Stimulated activated CD8-positive, alpha-beta memory T cell treated with anti-CD3 and anti-CD28 coated beads, Interleukin-7, amount 100 ng/mL, for 24 hours (primary cell): ENCODE measurements around the gene TGFA.

ENCODE experiments used
- DNase-seq: peaks from one replicate; pipeline ENCODE4 v3.0.0-alpha.2; 2020; ENCODE audit warnings: low read depth

Gene TGFA

DNA sequence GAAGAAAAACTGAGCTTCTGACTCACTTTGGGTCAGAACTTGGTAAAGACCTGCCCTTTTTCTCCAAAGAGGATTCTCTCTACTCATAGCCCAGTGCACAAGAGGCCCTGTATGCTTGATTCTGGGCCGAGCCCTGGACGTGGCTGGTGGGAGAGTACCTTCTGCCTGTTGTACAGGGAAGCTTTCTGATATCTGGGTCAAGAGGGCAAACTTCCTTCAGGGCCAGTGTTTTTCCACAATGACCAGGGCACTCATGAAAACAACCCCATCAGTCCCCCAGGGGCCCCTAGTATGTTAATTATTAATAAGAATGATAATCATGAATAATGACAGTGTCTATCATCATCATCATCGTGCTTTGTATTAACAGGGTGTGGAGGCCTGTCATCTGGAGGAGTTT, 90.0 kb downstream of the TGFA start:
- no peak for DNase-seq

- no peak for DNase-seq
These were observed 91.4 kb downstream of the TGFA start for GRCh38 chr2:70461981-70462876.

GRCh38 chr2:70461414-70461813, 92.2 kb downstream of the TGFA start:
- no peak for DNase-seq

DNA sequence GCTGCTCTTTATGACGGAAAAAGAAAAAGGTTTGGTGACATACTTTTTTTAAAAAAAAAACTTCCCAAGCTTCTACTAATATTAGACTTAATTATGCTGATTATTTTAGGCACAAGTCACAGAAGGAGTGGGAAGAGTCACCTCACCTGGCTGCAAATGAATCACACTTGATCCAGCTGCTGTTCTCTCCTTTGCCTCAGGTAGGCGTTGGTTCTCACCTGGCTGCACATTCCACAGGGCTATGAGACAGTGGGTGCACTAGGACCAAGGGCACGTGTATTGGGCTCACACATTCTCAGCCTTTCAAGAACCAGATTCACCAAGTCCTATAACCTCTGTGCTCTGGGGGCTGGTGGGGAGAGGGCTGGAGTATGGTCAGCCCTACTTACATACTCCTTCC, 93.3 kb downstream of the TGFA start:
- DNase-seq = no peak

DNA sequence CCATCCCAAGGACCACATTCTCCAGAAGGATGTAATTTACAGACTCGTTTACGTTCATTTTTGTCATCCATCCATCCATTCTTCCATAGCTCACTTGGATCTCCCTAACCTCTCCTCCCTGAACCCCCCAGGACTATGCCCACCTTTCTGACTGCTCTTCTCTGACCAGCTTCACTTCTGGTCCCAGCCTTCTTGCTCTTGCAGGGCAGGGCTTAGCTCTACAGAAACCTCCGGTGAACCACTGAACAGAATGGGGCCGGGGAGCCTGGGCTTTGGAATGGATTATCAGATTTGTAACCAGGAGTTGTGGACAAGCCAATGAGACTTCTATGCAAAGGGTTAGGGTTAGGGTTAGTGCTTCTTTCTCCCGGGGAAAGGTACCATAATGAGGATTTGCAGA, 95.0 kb downstream of the TGFA start:
- no peak for DNase-seq

DNA sequence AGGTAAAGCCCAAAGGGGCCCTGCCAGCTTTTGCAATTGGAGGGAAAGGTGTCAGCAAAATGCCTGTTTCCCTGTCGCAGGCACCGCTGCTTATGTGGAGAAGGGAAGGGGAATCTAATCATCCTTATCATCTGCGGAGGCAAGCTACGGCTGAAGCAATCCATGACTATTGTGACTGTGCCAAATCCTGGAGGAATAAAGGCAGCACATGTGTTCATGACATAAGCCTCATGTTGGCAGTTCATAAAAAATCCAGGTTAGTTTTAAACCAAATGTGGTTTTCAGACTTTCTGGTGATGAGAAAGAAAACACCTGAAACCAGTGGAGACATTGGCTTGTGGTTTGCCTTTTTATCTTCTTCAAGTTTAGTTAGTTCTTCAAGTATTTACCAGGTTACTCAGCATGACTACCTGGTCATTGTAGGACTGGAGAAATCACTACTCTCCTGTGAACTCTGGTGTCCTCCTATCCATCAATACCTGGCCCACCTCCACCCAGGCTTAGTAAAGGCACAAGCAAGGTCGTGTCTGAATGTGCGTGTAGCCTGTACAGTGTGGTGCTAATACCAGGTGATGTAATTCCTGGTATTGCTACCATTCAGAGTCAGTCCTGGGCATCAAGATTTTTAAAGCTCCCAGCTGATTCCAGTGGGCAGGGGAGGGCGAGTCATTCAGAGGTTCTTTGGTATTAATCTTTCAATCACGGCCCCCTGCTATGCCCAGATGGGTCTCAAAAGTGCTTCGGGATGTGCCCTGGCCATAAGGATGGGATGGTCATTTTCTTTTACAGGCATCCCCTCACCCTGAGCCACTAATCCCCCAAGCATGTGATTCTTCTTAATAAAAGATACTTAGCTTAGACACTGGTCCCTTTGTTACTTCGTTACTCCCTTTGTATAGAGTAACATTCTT, 96.8 kb downstream of the TGFA start:
- DNase-seq = no peak

DNA sequence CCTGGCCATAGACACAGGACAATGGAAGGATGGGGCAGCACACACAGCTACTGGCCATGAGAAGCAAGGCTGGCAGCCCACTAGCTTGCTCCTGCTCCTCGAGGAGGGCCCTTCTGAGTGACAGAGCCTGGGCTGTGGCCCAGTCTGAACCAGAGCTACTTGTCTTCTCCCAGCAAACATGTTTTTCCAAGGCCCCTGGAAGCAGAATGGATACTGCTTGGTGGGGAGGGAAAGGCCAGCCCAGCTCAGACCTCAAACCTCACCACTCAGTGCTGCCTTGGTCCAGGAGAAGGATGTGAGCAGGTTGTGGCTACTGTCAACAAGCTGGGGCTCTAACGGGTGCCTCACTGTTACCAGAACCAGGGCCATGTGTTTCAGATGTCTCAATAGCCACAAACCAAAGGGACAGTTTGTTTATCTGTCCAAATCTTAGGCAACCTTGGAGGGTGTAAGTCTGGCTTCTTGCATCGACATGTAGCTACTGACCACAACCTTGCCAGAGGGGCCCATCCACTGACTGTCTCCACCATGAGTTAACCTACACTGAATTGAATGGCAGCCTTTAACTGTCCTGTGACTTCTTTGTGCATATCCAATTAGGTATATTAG, 98.6 kb downstream of the TGFA start:
- no peak for DNase-seq

DNA sequence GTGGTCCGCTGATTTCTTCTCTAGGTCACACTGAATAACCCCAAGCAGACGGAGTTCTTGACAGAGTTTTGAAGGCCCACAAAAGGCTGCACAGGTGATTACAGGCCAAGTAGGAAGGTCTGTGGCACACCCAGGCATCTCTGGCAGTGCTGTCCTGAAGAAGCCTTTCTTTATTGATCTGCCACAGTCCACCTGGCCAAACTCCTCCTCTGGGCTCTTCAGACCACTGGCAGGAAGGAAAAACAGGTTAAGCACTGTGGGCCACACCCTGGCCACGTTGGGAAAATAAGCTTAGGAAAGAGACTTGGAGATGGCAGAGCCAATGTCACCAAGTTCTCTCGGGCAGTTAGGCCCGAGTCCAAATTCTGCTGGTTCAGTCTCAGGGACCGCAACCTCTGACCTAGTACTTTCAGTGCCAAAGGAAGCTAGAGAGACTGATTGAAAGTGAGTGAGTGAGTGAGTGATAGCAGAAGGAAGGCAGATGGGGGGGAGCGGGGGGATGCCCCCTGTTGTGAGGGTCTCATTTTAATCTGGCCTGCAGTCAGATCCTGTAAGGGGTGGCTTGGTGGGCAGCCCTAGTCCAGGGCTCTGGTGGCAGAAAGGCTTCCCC, 102.9 kb downstream of the TGFA start:
- DNase-seq = no peak

- no peak for DNase-seq
These were observed 105.6 kb downstream of the TGFA start for GRCh38 chr2:70448041-70448440.

GRCh38 chr2:70443726-70444125, 109.9 kb downstream of the TGFA start:
- DNase-seq = no peak

DNA sequence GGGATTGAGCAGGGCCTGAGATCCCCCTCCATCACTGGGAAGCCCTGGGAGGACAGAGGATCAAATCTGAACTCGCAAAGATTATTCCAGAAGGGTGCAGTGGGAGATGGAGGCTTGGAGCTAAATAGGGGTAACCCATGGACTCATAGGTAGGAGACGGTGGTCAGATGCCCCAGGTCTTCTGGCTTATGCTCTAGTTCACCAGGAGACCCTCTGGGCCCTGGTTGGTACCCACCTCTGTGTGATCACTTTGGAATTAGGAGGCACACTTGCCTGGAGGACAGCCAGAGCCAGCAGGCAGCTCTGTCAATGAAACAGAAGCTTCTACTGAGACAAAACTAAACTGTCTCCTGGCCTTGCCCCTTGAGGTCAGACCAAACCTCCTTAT, 110.6 kb downstream of the TGFA start:
- no peak for DNase-seq

DNA sequence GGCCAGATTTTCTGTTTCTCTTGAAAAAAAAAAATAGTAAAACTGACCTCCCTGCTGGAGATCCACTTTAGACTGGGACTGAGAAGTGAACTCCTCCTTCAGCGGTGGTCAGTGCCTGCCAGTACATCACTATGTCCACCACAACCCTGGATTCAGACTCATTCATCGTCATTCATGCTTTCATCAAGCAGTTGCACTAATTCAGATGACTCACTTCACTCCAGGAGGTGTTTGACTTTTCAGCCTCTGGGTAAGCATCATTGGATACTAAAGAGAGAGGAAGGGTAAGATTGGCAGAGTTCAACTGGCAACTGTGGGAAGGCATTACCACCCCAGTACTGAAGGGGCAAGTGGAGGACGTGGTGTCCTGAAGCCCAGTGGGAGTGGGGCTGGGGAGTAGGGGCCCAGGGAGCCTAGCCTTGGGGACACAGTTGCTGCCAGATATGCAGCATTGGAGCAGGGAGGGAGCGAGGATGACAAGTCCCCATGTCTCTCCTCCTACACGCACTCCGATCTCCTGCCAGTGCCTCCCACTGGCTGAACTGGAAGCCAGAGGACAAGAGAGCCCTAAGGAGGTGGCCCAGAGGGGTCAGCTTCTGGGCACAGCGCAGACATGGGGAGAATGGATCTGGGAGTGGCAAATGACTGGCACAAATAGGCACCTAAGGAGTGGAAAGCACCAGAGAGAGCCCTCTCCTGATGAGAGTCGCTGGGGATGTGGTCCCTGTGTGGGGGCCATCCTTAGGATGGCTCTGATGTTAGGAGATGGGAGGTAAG, 111.1 kb downstream of the TGFA start:
- DNase-seq = no peak

- DNase-seq = no peak
These were observed 113.0 kb downstream of the TGFA start for GRCh38 chr2:70440621-70441020.

DNA sequence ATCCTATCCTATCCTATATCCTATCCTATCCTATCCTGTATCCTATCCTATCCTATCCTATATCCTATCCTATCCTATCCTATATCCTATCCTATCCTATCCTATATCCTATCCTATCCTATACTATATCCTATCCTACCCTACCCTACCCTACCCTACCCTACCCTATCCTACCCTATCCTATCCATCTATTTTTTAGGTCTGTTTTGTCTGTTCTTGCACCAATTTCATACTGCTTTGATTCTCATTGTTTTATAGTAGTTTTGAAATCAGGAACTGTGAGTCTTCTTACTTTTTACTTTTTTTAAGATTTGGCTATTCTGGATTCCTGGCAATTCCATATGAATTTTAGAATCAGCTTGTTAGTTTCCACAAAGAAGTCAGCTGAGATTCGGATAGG, 118.5 kb downstream of the TGFA start:
- DNase-seq = no peak

DNA sequence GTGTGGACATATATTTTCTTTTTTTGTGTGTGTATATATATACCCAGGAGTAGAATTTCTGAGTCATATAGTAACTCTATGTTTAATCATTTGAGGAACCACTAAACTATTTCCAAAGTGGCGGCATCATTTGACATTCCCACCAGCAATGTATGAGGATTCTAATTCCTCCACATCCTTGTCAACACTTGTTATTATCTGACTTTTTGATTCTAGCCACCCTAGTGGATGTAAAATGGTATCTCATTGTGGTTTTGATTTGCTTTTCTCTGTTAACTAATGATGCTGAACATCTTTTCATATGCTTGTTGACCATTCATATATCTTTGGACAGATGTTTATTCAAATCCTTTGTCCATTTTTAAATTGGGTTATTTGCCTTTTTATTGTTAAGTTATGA, 120.3 kb downstream of the TGFA start:
- no peak for DNase-seq

GRCh38 chr2:70431716-70432347, 121.8 kb downstream of the TGFA start:
- DNase-seq = no peak

- no peak for DNase-seq
These were observed 127.3 kb downstream of the TGFA start for GRCh38 chr2:70426341-70426740.

GRCh38 chr2:70425682-70426301, 127.8 kb downstream of the TGFA start:
- no peak for DNase-seq

- no peak for DNase-seq
These were observed 132.9 kb downstream of the TGFA start for GRCh38 chr2:70420740-70421139.

- DNase-seq = no peak
These were observed 133.5 kb downstream of the TGFA start for GRCh38 chr2:70420143-70420542.

GRCh38 chr2:70418514-70418913, 135.1 kb downstream of the TGFA start:
- DNase-seq = no peak
